NCI-H524 treated with DMSO at 0.1 percent for 48 hours (cell line): ENCODE results near the gene DBF4B.
"Not testable (repeated sequence)": the region's sequence is repeated elsewhere in the genome, so short reads cannot be mapped to it uniquely, and the experiment has no call there.

Source experiments
- DNase-seq: peaks from one replicate; lab custom pipeline; 2025; lab: John Stamatoyannopoulos, UW

DBF4B gene, protein sequence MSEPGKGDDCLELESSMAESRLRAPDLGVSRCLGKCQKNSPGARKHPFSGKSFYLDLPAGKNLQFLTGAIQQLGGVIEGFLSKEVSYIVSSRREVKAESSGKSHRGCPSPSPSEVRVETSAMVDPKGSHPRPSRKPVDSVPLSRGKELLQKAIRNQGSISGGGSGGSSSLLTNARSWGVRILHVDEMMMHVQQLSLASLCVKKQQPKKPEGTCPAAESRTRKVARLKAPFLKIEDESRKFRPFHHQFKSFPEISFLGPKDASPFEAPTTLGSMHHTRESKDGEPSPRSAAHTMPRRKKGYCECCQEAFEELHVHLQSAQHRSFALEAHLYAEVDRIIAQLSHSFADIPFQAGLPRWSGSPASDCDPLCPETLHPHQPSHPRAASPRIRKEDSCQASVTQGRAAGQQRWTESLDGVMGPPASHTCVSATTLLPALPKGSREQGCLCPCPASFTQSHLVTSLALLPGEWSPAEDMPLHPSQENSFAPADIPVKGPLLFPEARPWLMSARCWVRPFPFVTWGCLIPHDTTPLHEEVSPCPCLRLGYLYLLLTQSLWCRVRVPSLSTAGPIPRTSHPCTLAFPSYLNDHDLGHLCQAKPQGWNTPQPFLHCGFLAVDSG

DNA sequence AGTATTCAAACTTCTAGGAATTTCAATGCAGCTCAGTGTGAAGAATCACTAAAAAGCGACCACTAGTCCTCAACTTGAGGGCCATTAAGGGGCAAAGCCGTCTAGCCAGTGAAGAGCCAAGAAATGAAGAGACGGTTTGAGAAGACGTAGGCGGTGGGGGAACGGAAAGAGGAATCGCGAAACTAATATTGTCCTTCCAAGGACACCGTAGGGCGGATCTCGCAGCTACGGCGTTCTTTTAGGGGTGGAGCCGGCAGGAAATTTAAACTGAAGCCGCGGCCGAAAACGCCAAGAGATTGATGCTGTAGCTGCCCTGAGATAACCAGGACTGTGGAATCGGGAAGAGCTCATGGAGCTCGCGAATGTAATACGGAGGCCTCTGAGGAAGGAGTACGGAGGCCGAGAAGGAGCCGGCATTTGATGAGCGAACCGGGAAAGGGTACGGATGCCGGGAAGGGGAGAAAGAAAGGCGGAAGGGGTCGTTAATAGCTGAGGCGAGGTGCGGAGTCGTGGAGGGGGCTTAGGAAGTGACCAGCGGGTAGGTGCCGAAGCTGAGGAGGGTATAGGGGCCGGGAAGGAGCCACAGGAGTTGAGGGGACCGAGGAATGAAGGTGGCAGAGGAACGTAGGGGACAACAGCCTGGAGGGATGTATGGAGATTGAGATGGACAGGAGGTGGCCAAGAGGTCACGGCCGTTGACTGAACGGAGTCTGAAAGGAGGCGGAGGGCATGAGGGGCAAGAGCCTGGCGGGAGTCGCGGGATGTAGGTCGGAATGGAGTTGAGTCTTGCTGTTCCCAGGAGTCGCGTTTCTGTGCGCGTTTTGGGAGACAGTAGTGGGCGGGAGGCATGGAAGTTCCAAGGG is at the start of gene DBF4B:
Gene DBF4B, plus strand, starts transcription at position 265 of the 863 bp plus-strand sequence. Its CDS starts 156 bp downstream, at position 421.
- peak; percentile 74 for DNase-seq

DNA sequence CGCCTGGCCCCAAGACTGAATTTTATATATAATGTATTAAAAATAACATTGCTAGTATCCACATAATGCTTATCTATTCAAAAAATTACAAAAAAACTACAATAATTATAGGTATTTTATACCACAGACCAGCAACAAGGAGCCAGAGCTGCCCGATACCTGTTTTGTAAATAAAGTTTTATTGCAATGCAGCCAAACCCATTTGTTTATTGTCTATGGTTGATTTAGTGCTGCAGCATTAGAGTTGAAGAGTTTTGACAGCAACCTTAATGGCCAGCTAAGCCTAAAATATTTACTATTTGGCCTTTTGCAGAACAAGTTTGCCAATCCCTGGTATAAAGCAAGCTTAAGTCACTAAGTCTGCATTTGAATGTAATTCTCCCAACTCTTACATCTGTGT is 46.6 kb upstream of the DBF4B start:
- no peak for DNase-seq

DNA sequence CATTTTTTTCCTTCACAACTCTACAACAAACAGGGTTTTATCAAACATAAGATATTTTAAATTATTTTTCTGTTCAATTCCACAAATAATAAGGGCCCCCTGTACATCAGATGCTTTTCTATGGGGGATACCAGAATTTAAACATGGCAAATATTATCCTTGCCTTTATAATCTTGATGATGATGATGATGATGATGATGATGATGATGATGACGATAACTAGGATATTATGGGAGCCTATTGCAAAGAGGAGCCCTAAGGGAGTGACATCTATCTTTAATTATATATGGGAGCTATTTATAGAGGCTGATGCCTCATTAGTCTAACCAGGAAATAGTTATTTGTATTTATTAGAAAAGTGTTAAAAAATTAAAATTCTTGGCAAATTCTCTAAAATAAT is 45.4 kb upstream of the DBF4B start:
- no peak for DNase-seq

DNA sequence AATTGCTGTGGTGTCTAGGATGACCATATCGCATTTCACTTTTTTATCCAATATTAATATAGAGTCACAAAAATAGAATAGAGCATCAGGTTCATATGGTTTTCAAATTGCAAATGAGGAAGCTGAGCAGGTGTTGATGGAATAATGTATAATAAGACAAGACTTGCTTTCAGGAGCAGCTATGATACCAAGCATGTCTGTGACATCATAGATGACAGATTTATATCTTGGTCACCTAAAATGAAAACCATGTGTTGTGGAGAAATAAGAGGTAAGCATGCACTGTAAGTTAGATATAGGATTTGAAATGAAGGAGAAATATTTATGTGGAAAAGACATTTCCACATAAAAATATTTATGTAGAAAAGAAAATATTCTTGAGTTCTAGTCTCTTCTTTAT is 43.6 kb upstream of the DBF4B start:
- no peak for DNase-seq

DNA sequence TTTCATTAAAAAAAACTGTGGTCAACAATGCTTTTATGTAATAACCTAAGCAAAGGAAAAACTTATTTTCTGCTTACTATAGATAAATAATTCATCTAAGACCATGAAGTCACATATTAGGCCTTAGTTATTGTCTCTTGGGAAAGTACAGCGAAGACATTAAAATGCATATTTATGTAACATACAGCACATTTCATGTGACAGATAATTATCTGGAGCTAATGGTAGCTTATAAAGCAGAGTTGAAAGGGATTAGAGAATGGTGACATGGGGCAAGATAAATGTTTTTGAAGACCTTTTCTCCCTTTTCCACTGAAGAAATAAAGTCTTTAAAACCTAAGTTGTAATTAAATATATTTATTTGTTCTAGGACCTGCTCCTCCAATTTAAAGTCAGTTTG is 42.5 kb upstream of the DBF4B start:
- DNase-seq = no peak

DNA sequence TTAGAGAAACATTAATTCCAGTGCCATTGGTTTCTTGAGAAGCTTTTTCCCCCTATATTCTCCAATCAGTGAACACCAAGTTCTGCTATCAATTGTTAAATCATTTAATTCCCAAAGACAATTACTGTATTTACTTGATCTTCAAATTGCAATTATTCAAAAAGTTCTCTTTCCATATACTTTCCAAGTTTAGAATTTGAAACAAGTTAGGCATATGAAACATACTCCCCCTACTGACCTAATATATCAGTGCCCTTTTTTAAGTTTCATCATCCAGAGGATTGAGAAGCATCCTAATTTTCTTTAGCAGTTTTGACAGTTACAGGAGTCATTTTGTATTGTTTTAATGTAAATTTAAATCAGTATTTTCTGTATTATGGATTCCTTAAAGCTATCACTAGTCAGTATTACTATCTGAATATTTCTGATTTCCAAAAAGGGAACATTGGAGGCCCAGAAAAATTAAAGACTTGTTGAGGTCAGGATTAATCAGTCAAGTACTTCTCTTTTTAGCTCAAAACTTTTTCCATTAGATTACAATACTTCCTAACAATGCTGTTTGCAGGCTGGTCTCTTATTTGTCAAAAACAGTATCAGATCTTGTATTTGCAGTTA is 35.9 kb upstream of the DBF4B start:
- DNase-seq = no peak

DNA sequence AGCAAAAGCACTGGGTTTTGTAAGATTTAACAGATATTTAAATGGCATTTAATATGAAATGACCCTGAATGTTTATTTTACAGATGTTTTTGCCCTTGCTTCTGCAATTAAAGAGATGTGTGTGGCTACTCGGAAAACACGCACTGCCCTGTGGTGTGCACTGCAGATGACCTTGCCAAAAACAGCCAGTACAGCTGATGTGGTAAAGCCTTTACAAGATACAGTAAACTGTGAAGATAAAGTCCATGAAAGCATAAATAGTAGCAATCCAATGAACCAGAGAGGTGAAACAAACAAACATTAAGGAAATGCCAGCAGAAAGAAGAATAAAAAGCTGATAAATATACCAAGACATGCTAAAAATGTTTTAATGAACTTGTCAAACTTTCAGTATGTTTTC is 34.6 kb upstream of the DBF4B start:
- DNase-seq = no peak

DNA sequence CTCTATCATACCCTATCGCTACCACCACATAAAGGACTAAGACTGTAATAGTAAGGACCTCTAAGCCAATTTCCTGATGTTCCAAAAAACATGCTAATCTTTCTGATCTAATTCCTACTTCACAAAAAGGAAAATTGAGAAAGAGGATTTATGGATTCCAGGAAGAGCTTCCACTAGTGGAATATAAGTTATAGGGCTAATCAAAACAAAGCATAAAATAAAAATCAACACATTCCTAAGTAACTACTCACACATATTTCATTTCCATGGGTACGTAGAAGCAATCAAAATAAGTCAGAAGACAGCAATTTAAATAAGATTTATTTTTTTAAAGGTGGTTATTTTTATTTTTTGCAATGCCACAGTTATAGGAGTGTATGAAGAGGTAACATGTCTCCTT is 31.3 kb upstream of the DBF4B start:
- no peak for DNase-seq

DNA sequence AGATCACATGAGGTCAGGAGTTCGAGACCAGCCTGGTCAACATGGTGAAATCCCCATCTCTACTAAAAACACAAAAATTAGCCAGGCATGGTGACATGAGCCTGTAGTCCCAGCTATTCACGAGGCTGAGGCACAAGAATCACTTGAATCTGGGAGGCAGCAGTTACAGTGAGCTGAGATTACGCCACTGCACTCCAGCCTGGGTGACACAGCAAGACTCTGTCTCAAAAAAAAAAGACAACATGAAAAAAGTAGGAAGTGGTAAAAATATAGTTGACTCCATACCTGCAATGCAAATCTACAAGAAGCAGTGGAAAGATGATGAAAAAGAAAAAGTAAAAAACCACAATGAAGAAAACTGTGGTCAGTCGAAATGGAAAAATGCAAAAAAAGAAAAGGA is 25.2 kb upstream of the DBF4B start:
- DNase-seq = not testable (repeated sequence)

DNA sequence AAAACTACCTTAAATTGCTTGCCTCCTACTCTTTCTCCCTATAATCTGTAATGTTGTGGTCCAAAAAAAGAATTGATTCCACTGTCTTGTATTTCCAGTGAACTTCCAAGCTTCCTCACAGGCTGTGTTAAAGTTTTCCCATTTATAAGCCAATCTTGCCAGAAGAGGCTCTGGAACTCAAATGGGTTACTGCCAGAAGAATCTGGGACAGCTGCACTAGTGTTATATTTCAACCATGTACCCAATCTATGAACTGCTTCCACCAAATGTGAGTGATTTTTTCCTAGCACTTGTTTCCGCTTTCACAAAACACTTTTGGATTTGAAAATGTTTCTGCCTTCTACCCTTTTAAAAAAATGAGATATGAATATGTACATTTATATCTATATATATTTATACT is 20.7 kb upstream of the DBF4B start:
- DNase-seq = no peak

DNA sequence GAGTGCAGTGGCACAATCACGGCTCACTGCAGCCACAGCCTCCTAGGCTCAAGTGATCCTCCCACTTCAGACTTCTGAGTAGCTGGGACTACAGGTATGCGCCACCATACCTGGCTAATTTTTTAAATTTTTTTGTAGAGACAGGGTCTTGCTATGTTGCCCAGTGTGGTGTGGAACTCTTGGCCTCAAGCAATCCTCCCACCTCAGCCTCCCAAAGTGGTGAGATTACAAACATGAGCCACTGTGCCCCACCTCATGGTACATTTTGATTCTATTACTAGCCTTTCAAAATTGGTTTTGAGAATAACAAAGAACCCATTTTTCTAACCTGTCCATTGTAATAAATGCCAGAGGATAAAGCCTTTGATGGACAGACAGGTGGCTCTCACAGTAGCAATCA is 20.3 kb upstream of the DBF4B start:
- DNase-seq = no peak

DNA sequence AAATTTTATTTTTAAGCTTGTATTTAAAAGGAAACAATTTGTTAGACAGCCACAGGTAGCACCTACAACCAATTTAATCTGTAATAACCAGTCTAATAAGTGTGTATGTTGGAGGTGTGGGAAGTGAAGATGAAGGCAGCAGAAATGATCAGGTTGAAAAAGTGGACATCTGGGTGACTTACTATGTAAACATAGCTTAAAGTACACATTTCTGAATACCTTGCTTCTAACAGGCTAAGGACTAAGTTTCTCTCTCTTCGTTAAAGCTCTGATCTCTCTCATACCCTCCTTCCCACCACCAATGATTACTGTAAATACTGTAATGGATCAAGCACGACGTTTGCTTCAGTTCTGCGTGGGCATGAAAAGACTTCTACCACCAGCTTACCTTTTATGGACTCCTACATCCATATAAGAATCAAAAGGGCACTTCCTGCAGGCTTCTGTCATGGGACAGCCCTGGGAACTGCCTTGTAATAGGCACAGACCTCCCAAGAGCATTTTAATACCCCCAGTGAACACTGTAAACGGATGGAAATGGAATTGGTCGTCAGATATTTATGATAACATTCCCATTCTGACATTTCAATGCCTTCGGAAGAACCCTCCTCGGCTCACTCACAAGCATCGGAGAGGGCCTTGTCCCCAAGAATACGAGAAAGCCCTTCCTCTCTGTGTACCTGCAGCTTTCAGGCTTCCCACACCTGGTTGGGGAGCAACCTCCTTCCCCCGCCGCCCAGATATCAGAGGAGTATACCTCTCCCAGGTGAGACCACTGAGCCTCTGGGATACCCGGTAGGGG is 19.6 kb upstream of the DBF4B start:
- DNase-seq = no peak

DNA sequence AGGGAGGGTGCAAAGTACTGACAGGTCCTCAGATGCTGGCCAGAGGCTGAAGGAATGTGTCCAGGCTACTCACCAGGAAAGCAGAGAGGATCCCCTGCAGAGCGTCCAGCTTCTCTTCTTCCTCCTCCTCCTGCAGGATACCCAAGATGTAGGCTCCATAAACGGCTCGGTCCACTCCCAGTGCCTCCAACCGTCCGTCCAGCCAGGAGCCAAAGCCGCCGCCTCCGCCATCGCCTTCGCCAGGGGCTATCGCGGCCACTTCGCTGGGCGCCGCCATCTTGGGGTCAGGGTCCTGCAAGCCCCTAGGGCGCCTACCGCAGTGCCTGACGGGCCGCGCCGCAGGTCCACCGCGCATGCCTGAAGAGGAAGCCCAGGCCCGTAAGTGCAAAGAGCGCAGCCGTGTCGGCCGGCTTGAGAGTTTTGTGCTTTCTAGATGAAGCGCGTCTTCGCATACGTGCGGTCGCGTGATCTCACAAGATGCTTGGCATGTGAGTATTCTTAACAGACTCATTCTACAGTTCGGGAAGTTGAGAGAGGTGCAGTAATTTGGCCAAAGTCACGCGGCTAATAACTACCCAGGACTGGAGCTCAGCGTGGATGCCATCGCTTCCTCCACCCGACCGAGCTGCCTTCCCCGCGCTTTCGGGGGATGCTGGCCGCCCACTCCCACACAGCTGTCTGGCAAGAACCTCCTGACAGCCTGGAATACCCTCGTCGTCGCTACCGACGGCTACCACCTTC is 18.8 kb upstream of the DBF4B start, which contains the start of gene CCDC43:
Gene CCDC43, minus strand, starts transcription at position 300 of the 741 bp plus-strand sequence. Its CDS starts 23 bp downstream, at position 277.
- peak; percentile 63 for DNase-seq

DNA sequence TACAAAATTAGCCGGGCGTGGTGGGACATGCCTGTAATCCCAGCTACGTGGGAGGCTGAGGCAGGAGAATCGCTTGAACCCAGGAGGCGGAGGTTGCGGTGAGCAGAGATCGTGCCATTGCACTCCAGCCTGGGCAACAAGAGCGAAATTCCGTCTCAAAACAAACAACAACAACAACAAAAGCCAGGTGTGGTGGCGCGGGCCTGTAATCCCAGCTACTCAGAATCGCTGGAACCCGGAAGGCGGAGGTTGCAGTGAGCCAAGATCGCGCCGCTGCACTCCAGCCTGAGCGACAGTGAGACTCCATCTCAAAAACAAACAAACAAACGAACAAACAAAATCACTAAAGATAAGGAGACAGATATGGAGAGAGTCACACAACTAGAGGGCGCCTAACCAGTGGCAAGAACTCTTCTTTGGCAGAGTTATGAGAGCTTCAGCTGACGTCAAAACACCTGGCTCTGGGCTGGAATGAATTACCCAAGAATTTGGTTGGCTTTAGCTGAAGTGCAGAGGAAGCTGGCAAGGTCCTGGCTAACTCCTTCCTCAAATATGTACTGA is 17.6 kb upstream of the DBF4B start:
- not testable (repeated sequence) for DNase-seq

DNA sequence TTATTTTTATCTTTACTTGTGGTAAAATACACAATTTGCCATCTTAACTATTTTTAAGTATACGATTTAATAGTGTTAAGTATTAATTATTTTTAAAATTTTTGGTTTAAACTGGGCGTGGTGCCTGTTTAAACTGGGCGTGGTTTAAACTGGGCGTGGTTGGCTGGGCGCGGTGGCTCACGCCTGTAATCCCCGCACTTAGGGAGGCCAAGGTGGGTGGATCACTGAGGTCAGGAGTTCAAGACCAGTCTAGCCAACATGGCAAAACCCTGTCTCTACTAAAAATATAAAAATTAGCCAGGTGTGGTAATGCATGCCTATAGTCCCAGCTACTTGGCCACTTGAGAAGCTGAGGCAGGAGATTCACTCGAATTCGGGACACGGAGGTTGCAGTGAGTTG is 14.9 kb upstream of the DBF4B start:
- DNase-seq = no peak

DNA sequence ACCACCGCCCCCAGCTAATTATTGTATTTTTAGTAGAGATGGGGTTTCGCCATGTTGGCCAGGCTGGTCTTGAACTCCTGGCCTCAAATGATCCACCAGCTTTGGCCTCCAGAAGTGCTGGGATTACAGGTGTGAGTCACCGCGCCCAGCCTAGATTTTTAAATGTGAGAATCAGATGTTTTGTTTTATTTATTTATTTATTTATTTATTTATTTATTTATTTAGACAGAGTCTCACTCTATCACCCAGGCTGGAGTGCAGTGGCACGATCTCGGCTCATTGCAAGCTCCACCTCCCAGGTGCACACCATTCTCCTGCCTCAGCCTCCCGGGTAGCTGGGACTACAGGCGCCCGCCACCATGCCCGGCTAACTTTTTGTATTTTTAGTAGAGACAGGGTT is 8.2 kb upstream of the DBF4B start:
- not testable (repeated sequence) for DNase-seq

DNA sequence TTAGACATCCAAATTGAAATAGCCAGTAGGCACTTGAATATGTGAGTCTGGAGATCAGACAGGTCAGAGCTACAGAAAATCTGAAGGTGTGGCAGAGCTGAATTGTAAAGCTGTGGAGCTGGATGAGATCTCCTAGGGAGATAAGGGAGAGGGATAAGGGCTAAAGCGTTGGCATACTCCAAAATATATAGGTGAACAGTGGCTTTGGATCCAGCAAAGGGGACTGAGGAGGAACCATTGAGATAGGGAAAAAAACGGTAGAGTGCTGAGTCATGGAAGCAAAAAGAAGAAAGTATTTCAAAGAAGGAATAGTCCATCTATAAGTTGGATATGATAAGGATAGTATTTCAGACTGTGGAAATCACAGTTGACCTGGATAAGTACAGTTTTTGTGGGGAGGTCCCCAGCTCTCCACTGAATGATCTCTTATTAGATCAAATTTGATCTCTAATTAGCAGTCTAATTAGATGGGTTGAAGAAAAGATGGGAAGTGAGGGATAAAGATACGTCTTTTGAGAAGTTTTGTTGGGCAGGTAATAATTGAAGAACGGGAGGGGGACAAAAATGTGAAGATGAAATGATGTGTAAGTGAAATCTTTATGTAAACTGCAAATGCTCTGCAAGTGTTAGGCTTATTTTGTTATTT is 587 bp upstream of the DBF4B start:
- no peak for DNase-seq

DNA sequence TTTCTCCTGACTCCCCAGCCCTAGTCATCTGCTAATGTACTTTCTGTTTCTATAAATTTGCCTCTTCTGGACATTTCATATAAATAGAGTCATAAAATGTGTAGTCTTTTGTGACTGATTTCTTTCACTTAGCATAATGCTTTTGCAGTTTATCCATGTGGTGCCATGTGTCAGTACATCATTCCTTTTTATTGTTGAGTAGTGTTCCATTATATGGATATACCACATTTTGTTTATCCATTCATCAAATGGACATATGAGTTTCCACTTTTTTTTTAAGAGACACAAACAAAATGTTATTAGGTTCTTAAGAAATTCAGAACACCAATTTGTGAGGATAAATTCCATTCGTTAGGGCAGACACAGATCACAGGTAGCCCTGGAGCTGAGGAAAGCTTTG is 11.0 kb downstream of the DBF4B start:
- DNase-seq = no peak

DNA sequence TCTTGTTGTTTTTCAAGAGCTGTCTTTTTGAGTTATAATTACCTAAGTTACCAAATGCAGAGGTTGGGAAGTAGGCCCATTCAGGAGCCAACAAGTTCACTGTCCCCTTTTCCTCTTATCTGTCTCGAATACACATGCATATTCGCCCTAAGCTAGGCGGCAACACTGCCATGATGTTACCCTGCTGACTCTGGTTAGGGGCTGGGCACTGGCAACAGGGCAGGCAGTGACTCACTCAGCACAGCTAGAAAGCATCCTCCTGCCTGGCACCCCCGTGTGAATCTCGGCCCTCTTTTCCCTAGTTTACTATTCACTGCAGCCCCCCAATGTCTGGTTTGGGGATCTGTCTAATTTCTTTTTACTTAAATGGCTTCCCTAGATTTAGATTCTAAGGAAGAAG is 13.8 kb downstream of the DBF4B start:
- no peak for DNase-seq

DNA sequence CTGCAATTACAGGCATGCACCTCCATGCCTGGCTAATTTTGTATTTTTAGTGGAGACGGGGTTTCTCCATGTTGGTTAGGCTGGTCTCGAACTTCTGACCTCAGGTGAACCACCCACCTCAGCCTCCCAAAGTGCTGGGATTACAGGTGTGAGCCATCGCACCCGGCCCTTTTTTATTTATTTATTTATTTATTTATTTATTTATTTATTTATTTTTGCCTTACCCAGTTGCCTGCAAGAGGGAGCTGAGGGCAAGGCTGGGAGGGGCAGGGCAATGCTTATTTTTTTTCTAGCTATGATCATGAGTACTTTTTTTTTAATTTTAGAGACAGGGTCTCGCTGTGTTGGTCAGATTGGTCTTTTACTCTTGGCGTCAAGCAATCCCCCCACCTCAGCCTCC is 17.7 kb downstream of the DBF4B start:
- DNase-seq = not testable (repeated sequence)
